Ovary (tissue), 3 donors: ENCODE data around the gene NOP10.
"Not testable (repeated sequence)": the region's sequence is repeated elsewhere in the genome, so short reads cannot be mapped to it uniquely, and the experiment has no call there.

Source experiments
- CTCF ChIP-seq, 3 donors: fragments of 450-650 bp in 2 of 3; fragments of 200-600 bp in 1 of 3; IDR thresholded peaks; one replicate each; pipeline versions ENCODE4 v1.5.1 to v1.8.0; 2016 to 2022; ENCODE audit warnings: antibody characterized with exemption in 3 of 3, mild to moderate bottlenecking in 1 of 3
- EP300 ChIP-seq: sonication (generic); formaldehyde crosslinking; IDR thresholded peaks from one replicate; pipeline ENCODE4 v1.6.1; 2017; ENCODE audit warnings: antibody characterized with exemption
- POLR2A ChIP-seq: fragments of 450-650 bp; IDR thresholded peaks from one replicate; pipeline ENCODE4 v1.6.1; 2017; ENCODE audit warnings: antibody characterized with exemption, mild to moderate bottlenecking, moderate library complexity
- donor health status: DM: no; HTN: no; CAD: no.

DNA sequence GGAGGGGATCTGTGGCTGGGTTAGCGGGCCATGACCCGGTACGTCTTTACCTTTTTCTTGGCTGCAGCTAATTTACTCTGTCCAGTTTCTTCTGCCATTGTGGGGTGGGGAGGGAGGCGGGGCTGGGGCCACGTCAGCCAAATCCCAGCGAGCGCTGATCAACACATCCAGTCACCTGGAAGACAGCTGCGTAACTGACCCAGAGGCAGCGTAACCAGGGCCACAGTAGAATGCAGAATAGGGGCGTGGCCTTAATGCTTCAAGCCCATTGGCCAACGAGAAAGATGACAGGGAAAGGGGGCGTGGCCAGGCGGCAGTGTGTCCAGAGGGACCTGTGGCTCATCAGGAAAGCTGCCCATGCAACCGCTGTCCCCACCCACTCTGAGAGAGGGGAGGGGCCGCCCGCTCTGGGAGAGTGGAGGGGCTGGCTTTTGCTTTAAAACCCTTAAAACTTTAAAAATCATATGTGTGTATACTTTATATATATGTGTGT, 46.7 kb upstream of the NOP10 start:
- not testable (repeated sequence) for TF ChIP-seq POLR2A; CTCF (IDR thresholded peaks at IDR 0.05); EP300
